Measurements from ENCODE around the gene ASB10. TPM values are rescaled to one million over a fixed set of nuclear protein-coding genes. Genes with fewer than 3 reads are reported as not detected.

Gene ASB10
- total and polyA plus RNA-seq, 7 donors: 3.8 to 29.6 (median 22.5) TPM

DNA sequence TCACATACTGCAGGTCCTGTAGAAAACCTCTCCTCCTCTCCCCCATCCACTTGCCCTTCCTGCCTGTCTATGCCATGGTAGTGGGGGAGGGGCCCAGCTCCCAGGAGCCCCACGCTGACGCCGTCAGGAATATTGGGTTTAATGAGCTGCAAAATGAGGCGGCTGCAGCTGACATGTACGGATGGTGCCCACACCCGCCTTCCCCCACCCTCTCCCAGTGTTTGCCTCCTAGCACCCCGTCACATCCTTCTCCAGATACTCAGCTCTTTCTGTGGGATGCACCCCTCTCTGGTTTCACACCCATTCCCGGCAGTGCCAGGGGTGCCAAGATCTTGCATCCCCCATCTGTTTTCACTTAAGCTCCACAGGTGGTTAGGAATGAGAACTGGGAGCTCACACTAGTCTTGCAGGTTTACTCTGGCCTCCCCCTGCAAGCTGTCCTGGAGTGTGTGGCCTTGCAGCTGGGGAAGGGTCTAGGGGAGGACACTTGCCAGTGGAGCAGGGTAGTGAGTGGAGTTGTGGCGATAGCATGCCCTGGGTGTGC is 45.7 kb downstream of the ASB10 start:
- intact Hi-C loops (cut with DNase I): no loop called here
- H3K4me3 ChIP-seq: no peak overlapping the region
- no peak for DNase-seq
- H3K9me3 ChIP-seq: no peaks in the 10 kb centered on the region
- H3K4me1 ChIP-seq: peaks cover 4% of the 10 kb centered on the region
- 76 to 84% (median 79%) methylated on average over 9 of the region's 9 CpGs for WGBS, 3 donors
- no peaks in the 10 kb centered on the region for H3K27me3 ChIP-seq (ENCODE audit: insufficient read depth in 3 of 3, low read length in 2 of 3)
- ATAC-seq: no peak
- TF ChIP-seq, protein P1, sequence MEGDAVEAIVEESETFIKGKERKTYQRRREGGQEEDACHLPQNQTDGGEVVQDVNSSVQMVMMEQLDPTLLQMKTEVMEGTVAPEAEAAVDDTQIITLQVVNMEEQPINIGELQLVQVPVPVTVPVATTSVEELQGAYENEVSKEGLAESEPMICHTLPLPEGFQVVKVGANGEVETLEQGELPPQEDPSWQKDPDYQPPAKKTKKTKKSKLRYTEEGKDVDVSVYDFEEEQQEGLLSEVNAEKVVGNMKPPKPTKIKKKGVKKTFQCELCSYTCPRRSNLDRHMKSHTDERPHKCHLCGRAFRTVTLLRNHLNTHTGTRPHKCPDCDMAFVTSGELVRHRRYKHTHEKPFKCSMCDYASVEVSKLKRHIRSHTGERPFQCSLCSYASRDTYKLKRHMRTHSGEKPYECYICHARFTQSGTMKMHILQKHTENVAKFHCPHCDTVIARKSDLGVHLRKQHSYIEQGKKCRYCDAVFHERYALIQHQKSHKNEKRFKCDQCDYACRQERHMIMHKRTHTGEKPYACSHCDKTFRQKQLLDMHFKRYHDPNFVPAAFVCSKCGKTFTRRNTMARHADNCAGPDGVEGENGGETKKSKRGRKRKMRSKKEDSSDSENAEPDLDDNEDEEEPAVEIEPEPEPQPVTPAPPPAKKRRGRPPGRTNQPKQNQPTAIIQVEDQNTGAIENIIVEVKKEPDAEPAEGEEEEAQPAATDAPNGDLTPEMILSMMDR (IDR thresholded peaks at IDR 0.05): no peak
- peaks cover 0 to 37% of the 10 kb centered on the region in 2 donors for H3K36me3 ChIP-seq (ENCODE audit: insufficient read depth in 1 of 2, low read depth in 1 of 2)
- no peak overlapping the region for H3K27ac ChIP-seq

DNA sequence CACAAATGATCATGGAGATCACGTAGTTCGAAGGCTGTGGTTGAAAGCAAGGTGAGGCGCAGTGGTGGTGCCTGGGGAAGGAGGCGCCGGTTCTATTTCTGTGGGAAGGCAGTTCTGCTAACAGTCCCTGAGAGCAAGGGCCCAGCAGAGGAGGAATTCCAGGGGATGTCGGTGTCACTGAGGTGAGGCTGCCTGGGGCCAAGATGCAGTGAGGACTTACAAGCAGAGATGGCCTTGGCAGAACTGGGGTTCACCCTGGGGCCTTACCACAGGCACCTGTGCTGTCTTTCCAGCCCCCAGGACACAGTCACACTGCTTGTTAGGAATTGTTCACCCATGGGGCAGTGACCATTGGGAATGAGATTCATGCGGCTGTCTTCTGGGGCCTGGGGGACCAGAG is 46.2 kb downstream of the ASB10 start:
- H3K4me1 ChIP-seq: peaks cover 4% of the 10 kb centered on the region
- H3K27me3 ChIP-seq (ENCODE audit: insufficient read depth in 3 of 3, low read length in 2 of 3): no peaks in the 10 kb centered on the region
- H3K27ac ChIP-seq: no peak overlapping the region
- DNase-seq (no peak), ATAC-seq (no peak)
- TF ChIP-seq, protein P1 (IDR thresholded peaks at IDR 0.05): no peak
- H3K4me3 ChIP-seq: no peak overlapping the region
- H3K36me3 ChIP-seq (ENCODE audit: insufficient read depth in 1 of 2, low read depth in 1 of 2): peaks cover 0 to 43% of the 10 kb centered on the region in 2 donors
- no peaks in the 10 kb centered on the region for H3K9me3 ChIP-seq
- intact Hi-C loops (cut with DNase I): no loop called here
- 94 to 98% (median 95%) methylated on average over 7 of the region's 7 CpGs for WGBS, 3 donors

DNA sequence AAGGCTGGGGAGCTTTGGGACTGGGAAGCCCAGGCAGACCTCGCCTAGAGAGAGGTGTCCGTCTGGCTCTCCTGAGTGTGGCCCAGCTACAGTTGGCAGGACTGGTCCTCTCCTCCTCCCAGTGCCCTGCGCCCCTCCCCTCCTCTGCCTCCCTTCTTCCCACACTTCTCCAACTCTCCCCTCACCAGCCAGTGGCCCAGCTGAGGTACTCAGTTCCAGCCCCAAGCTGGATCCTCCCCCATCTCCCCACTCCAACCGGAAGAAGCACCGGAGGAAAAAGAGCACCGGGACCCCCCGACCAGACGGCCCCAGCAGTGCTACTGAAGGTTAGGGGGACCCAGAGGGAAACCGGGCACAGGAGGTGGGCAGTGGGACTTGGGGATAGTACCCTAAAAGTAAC is 47.3 kb downstream of the ASB10 start:
- H3K4me1 ChIP-seq: peaks cover 4% of the 10 kb centered on the region
- DNase-seq (peak in 1 of 2 donors; percentile 36), ATAC-seq (no peak)
- TF ChIP-seq, protein P1 (IDR thresholded peaks at IDR 0.05): no peak
- H3K9me3 ChIP-seq: no peaks in the 10 kb centered on the region
- H3K4me3 ChIP-seq: no peak overlapping the region
- no peak overlapping the region for H3K27ac ChIP-seq
- peaks cover 0 to 53% of the 10 kb centered on the region in 2 donors for H3K36me3 ChIP-seq (ENCODE audit: insufficient read depth in 1 of 2, low read depth in 1 of 2)
- WGBS, 3 donors: 72 to 89% (median 83%) methylated on average over 8 to 9 of the region's 9 CpGs
- intact Hi-C loops (cut with DNase I): no loop called here
- H3K27me3 ChIP-seq (ENCODE audit: insufficient read depth in 3 of 3, low read length in 2 of 3): no peaks in the 10 kb centered on the region

DNA sequence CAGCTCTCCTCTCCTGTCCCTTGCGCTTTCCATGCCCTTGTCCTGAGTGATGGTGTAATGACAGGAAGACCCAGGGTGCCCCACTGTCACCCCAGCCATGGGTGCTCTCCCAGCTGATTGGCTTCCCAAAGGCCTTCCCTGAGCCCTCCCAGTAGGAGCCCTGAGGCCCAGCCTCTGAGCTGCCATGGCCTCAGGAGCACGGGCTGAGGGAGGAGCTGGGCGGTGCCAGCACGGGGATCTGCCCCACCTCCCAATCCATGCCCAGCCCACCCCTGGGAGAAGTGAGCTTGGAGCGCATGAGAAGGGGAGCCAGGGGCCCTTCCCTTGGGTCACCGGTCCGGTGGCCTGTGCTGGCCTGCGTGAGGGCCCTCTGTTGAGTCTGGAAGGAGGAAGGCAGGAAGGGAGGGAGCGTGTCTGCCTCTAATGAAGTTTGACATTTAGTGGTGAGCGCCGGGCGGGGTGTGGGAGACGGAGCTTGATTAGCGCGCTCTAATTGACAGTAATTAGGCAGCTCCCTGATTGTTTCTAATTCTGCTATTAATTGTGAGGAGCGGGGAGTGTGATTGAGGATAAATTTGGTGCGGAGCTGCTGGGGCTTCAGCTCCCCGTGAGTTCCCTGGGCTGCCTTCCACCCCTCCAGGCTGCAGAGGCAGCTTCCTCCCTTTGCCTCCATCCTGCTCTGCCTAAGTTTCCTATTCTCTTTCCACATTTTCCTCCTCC is 47.8 kb downstream of the ASB10 start:
- Histone ChIP-seq H3K27me3 (ENCODE audit: insufficient read depth in 3 of 3, low read length in 2 of 3) (no peaks in the 10 kb centered on the region), H3K27ac (no peak overlapping the region), H3K9me3 (no peaks in the 10 kb centered on the region), H3K4me1 (peaks cover 4% of the 10 kb centered on the region), H3K36me3 (ENCODE audit: insufficient read depth in 1 of 2, low read depth in 1 of 2) (peaks cover 0 to 55% of the 10 kb centered on the region in 2 donors), H3K4me3 (no peak overlapping the region)
- intact Hi-C loops (cut with DNase I): no loop called here
- 82 to 87% (median 85%) methylated on average over 18 of the region's 18 CpGs for WGBS, 3 donors
- TF ChIP-seq, protein P1 (IDR thresholded peaks at IDR 0.05): no peak
- ATAC-seq: no peak
- DNase-seq: peak in 1 of 2 donors; percentile 42
